ENCODE data around the gene NIPSNAP2. TPM values are rescaled to one million over a fixed set of nuclear protein-coding genes. Genes with fewer than 3 reads are reported as not detected.

Gene NIPSNAP2
- total and polyA plus RNA-seq, 2 of the 13 experiments (the other 11 are each of a cell fraction or from before 2014, with no cell fraction given): 40.3 to 61.5 TPM

DNA sequence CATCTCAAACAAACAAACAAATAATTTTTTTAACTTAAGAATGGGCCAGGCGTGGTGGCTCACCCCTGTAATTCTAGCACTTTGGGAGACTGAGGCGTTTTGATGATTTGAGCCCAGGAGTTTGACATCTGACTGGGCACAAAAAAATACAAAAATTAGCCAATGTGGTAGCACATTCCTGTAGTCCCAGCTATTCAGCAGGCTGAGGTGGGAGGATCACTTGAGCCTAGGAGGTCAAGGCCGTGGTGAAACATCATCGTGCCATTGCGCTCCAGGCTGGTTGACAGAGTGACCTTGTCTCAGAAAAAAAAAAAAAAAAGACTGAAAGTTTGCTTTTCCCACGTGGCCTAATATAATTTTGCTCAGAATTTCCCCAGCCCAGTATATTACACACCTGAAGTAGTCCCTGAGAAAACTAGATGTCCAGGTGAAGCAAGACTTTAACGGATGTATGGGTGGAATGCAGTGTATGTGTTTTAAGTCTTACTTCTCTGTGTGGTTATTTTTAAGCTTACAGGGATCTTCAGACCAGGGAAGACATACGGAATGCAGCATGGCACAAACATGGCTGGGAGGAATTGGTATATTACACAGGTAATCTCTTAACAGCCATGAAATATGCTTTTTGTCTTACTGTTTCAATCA lies 32.6 kb downstream of the NIPSNAP2 start (continued):
- TF ChIP-seq, protein P1, sequence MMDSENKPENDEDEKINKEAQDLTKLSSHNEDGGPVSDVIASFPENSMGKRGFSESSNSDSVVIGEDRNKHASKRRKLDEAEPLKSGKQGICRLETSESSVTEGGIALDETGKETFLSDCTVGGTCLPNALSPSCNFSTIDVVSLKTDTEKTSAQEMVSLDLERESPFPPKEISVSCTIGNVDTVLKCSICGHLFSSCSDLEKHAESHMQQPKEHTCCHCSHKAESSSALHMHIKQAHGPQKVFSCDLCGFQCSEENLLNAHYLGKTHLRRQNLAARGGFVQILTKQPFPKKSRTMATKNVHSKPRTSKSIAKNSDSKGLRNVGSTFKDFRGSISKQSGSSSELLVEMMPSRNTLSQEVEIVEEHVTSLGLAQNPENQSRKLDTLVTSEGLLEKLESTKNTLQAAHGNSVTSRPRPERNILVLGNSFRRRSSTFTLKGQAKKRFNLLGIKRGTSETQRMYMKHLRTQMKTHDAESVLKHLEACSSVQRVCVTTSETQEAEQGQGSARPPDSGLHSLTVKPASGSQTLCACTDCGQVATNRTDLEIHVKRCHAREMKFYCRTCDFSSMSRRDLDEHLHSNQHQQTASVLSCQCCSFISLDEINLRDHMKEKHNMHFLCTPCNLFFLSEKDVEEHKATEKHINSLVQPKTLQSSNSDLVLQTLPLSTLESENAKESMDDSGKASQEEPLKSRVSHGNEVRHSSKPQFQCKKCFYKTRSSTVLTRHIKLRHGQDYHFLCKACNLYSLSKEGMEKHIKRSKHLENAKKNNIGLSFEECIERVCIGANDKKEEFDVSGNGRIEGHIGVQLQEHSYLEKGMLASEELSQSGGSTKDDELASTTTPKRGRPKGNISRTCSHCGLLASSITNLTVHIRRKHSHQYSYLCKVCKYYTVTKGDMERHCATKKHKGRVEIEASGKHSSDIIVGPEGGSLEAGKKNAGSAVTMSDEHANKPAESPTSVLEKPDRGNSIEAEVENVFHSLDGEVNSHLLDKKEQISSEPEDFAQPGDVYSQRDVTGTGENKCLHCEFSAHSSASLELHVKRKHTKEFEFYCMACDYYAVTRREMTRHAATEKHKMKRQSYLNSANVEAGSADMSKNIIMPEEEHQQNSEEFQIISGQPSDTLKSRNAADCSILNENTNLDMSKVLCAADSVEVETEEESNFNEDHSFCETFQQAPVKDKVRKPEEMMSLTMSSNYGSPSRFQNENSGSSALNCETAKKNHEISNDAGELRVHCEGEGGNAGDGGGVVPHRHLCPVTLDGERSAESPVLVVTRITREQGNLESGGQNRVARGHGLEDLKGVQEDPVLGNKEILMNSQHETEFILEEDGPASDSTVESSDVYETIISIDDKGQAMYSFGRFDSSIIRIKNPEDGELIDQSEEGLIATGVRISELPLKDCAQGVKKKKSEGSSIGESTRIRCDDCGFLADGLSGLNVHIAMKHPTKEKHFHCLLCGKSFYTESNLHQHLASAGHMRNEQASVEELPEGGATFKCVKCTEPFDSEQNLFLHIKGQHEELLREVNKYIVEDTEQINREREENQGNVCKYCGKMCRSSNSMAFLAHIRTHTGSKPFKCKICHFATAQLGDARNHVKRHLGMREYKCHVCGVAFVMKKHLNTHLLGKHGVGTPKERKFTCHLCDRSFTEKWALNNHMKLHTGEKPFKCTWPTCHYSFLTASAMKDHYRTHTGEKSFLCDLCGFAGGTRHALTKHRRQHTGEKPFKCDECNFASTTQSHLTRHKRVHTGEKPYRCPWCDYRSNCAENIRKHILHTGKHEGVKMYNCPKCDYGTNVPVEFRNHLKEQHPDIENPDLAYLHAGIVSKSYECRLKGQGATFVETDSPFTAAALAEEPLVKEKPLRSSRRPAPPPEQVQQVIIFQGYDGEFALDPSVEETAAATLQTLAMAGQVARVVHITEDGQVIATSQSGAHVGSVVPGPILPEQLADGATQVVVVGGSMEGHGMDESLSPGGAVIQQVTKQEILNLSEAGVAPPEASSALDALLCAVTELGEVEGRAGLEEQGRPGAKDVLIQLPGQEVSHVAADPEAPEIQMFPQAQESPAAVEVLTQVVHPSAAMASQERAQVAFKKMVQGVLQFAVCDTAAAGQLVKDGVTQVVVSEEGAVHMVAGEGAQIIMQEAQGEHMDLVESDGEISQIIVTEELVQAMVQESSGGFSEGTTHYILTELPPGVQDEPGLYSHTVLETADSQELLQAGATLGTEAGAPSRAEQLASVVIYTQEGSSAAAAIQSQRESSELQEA (CRISPR knock-in tag; IDR thresholded peaks at IDR 0.05; ENCODE audit: not compliant biosample characterization): no peak
- TF ChIP-seq ZMAT3 (CRISPR knock-in tag; conservative IDR thresholded peaks at IDR 0.05) (0 out of 2 replicates have a peak, but pooled peaks have one; percentile 64), ZNF260 (CRISPR knock-in tag; IDR thresholded peaks at IDR 0.05; ENCODE audit: borderline replicate concordance, low read depth) (no peak), KDM1A (CRISPR knock-in tag; IDR thresholded peaks at IDR 0.05) (no peak), PPARG (CRISPR knock-in tag; conservative IDR thresholded peaks at IDR 0.05) (peak; percentile 31; the same call in 1 of the 2 replicates), ZNF431 (CRISPR knock-in tag; IDR thresholded peaks at IDR 0.05; ENCODE audit: borderline replicate concordance, low read depth) (peak; percentile 44; the same call in 1 of the 2 replicates), NR3C1 (CRISPR knock-in tag; IDR thresholded peaks at IDR 0.05) (no peak), CENPBD1 (CRISPR knock-in tag; IDR thresholded peaks at IDR 0.05; ENCODE audit: borderline replicate concordance, low read depth) (no peak), NFRKB (IDR thresholded peaks at IDR 0.05) (no peak), BCL6 (CRISPR knock-in tag; IDR thresholded peaks at IDR 0.05) (peak; percentile 69), RCOR2 (CRISPR knock-in tag; IDR thresholded peaks at IDR 0.05) (no peak), NFATC3 (CRISPR knock-in tag; IDR thresholded peaks at IDR 0.05) (no peak), HNRNPH1 (optimal IDR thresholded peaks at IDR 0.05; ENCODE audit: low read depth, low read length) (no peak), RAD51 (IDR thresholded peaks at IDR 0.05; ENCODE audit: borderline replicate concordance) (0 out of 2 replicates have a peak, but pooled peaks have one; percentile 41), ZNF510 (CRISPR knock-in tag; IDR thresholded peaks at IDR 0.05; ENCODE audit: low read depth) (no peak), ZNF362 (CRISPR knock-in tag; IDR thresholded peaks at IDR 0.05; ENCODE audit: borderline replicate concordance) (peak; percentile 98), NFE2L2 (IDR thresholded peaks at IDR 0.05; ENCODE audit: low read length) (no peak), JUNB (CRISPR knock-in tag; IDR thresholded peaks at IDR 0.05; ENCODE audit: borderline replicate concordance) (peak; percentile 25; the same call in 1 of the 2 replicates)
